Endothelial cell of umbilical vein (primary cell): ENCODE data around the gene TNFRSF1B. TPM values are rescaled to one million over a fixed set of nuclear protein-coding genes. Genes with fewer than 3 reads are reported as not detected.

Source experiments
- BruUV-seq: library from RNA; stranded (reverse); fragments of 400-500 nt; replicated peaks from 2 replicates; lab custom pipeline; 2021; lab: Mats Ljungman, UMichigan
- CTCF ChIA-PET: fragments of 300-600, 350-600 bp; sonication (Branson Sonifier 250); formaldehyde crosslinking; loops from one replicate; lab custom pipeline; 2021; ENCODE audit warnings: antibody characterized with exemption, inconsistent platforms; lab: Charles Lee
- POLR2A ChIA-PET: fragments of 300-600, 350-600 bp; sonication (Branson Sonifier 250); formaldehyde crosslinking; loops from one replicate; lab custom pipeline; 2021; ENCODE audit warnings: antibody characterized with exemption, inconsistent platforms; lab: Charles Lee
- DNase-seq: peaks from one replicate; pipeline ENCODE4 v3.0.0-alpha.2; 2011; ENCODE audit warnings: low read depth, low spot score
- FAIRE-seq: peaks from 2 replicates; lab custom pipeline; 2011; peaks lifted over from hg19 to GRCh38; lab: Jason Lieb, UNC
- H2AFZ ChIP-seq: 2 replicates; pipeline ENCODE4 v1.6.0; 2012; ENCODE audit warnings: low read depth, low read length, control low read depth, inconsistent platforms
- H3K27ac ChIP-seq: 2 replicates; pipeline ENCODE4 v1.5.1; 2011; ENCODE audit warnings: low read depth, mild to moderate bottlenecking, control low read depth, low read length, moderate library complexity; ENCODE audit not compliant: insufficient read depth
- H3K27me3 ChIP-seq, 2 experiments: 2 replicates each; pipeline versions ENCODE4 v1.6.0 to v1.6.1; 2011; ENCODE audit warnings: low read length in 2 of 2, mixed read lengths in 1 of 2; ENCODE audit not compliant: control insufficient read depth in 2 of 2, insufficient read depth in 2 of 2
- H3K36me3 ChIP-seq, 2 experiments: 2 replicates in 1 of 2; 3 replicates in 1 of 2; pipeline ENCODE4 v1.5.1; 2011; ENCODE audit warnings: low read length in 2 of 2, mild to moderate bottlenecking in 1 of 2, moderate library complexity in 1 of 2; ENCODE audit not compliant: control insufficient read depth in 2 of 2, insufficient read depth in 2 of 2; ENCODE audit errors: extremely low read depth in 1 of 2
- H3K4me1 ChIP-seq: 3 replicates; pipeline ENCODE4 v1.5.1; 2011; ENCODE audit warnings: mild to moderate bottlenecking, low read length; ENCODE audit not compliant: control insufficient read depth, insufficient read depth; ENCODE audit errors: extremely low read depth
- H3K4me2 ChIP-seq: 2 replicates; pipeline ENCODE4 v1.6.1; 2011; ENCODE audit warnings: low read length, control low read depth, mixed read lengths; ENCODE audit not compliant: insufficient read depth
- H3K4me3 ChIP-seq, 3 experiments: fragments of 200-600 bp in 1 of 3; sonication (generic), shearing (Covaris generic) in 1 of 3; replicated peaks in 1 of 3; 2 replicates each; pipeline ENCODE4 v1.5.1; 2011 to 2016; ENCODE audit warnings: control low read depth in 3 of 3, low read length in 3 of 3, mild to moderate bottlenecking in 2 of 3, inconsistent platforms in 1 of 3, low read depth in 1 of 3, moderate library complexity in 1 of 3; ENCODE audit not compliant: insufficient read depth in 1 of 3
- H3K79me2 ChIP-seq: 2 replicates; pipeline ENCODE4 v1.6.0; 2012; ENCODE audit warnings: low read length, inconsistent platforms; ENCODE audit not compliant: control insufficient read depth, insufficient read depth
- H3K9ac ChIP-seq: replicated peaks from 2 replicates; pipeline ENCODE3; 2011; ENCODE audit warnings: low read length, control low read depth; ENCODE audit not compliant: insufficient read depth; ENCODE audit errors: extremely low read depth
- H3K9me1 ChIP-seq: replicated peaks from 3 replicates; pipeline ENCODE4 v1.6.0; 2011; ENCODE audit warnings: mild to moderate bottlenecking, low read length; ENCODE audit not compliant: control insufficient read depth, insufficient read depth; ENCODE audit errors: extremely low read depth
- H3K9me3 ChIP-seq: replicated peaks from 2 replicates; pipeline ENCODE4 v1.5.1; 2012; ENCODE audit warnings: low read length, inconsistent platforms; ENCODE audit not compliant: control insufficient read depth, insufficient read depth
- H4K20me1 ChIP-seq: replicated peaks from 2 replicates; pipeline ENCODE3; 2011; ENCODE audit warnings: mild to moderate bottlenecking, low read length; ENCODE audit not compliant: control insufficient read depth, insufficient read depth; ENCODE audit errors: extremely low read depth
- EZH2 ChIP-seq: IDR thresholded peaks from 2 replicates; pipeline ENCODE4 v1.6.1; 2012; ENCODE audit warnings: borderline replicate concordance, low read depth, mild to moderate bottlenecking, moderate library complexity, low read length, inconsistent platforms; ENCODE audit not compliant: severe bottlenecking
- FOS ChIP-seq: IDR thresholded peaks from 2 replicates; pipeline ENCODE4 v1.6.1; 2011; ENCODE audit warnings: mild to moderate bottlenecking, low read length, moderate library complexity, borderline replicate concordance; ENCODE audit not compliant: insufficient read depth
- GATA2 ChIP-seq: IDR thresholded peaks from 2 replicates; pipeline ENCODE4 v1.7.0; 2011; ENCODE audit warnings: low read depth, mild to moderate bottlenecking, moderate library complexity, mixed read lengths, low read length; ENCODE audit not compliant: insufficient read length, insufficient read depth
- JUN ChIP-seq: IDR thresholded peaks from 2 replicates; pipeline ENCODE4 v1.6.1; 2011; ENCODE audit warnings: borderline replicate concordance, low read depth; ENCODE audit not compliant: insufficient read length, insufficient read depth
- POLR2A ChIP-seq: IDR thresholded peaks from 2 replicates; pipeline ENCODE4 v1.6.1; 2012; ENCODE audit warnings: low read depth, mild to moderate bottlenecking, control low read depth, low read length
- dilution Hi-C: fragments of 300-500 bp; cut with MboI; formaldehyde crosslinking; loops from one replicate; pipeline ENCODE4 v1.15.0; 2019; ENCODE audit warnings: low sequenced_read_pairs; ENCODE audit not compliant: extremely low pct_ligation_motif_present
- intact Hi-C: fragments of 100-400 bp; cut with micrococcal nuclease; formaldehyde crosslinking; loops from one replicate; pipeline ENCODE4 v1.10.0; 2022
- polyA plus RNA-seq, 4 experiments: library from polyadenylated mRNA; depleted of rRNA in 3 of 4; stranded (reverse) in 3 of 4; unstranded in 1 of 4; fragments of >200 nt; gene quantifications; 2 replicates each; pipeline versions ENCODE4 v1.2.1 to v1.2.3, GENCODE V29; 2011 to 2012; ENCODE audit warnings: missing spikeins in 1 of 4
- total RNA-seq: library from RNA; stranded (reverse); gene quantifications from 2 replicates; pipeline ENCODE4 v1.2.3, GENCODE V29; 2021
- TF ChIP-seq, protein P1 (sequence below): IDR thresholded peaks from 2 replicates; pipeline ENCODE4 v1.6.1; 2011; ENCODE audit not compliant: insufficient read depth, insufficient read length
- TF ChIP-seq, protein P2 (sequence below), 2 donors: IDR thresholded peaks; 1 replicate in 1 of 2; 2 replicates in 1 of 2; pipeline ENCODE4 v1.5.1; 2011; ENCODE audit warnings: low read length in 2 of 2, mild to moderate bottlenecking in 2 of 2, moderate library complexity in 2 of 2, control low read depth in 1 of 2, inconsistent platforms in 1 of 2, low read depth in 1 of 2; ENCODE audit not compliant: insufficient read depth in 1 of 2; ENCODE audit errors: extremely low read depth in 1 of 2

The TNFRSF1B gene
- total and polyA plus RNA-seq, 2 donors (not counting 3 experiments of a cell fraction or from before 2014, with no cell fraction given), result 53.6 to 65.9 TPM

DNA sequence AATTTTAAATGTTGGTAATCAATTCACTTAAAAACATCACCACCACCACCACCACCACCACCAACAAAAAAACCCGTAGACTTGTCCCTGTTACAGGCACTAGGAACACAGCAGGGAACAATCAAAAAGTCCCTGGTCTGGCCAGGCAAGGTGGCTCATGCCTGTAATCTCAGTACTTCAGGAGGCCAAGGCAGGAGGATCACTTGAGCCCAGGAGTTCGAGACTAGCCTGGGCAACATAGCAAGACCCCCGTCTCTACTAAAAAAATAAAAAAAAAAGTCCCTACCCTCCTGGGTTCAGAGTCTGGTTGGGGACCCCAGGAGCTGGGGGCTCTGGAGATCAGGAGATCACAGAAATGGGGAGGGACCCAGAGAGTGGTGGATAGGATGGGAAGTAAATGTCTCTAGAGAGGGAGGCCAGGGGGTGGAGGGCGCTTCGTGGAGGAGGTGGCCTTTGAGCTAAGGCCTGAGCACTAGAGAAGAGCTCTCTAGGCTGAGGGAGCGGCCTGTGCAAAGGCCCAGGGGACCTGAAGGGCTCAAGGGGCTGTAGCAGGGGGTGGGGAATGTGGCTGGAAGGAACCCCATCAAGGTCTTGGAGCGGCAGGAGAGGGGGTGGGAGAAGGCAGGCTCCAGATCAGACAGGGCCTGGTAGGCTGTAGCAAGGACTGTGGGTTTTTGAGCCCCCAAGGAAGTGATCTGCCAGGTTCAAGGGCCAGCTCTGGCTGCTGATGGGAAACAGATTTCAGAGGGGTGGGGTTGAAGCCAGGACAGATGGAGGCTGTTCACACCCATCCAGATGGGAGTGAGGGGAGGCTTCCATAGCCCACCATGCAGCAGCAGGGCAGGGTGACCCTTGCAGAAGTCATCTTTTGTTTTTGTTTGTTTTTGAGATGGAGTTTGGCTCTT, 38.2 kb downstream of the TNFRSF1B start:
- TF ChIP-seq, protein P1, sequence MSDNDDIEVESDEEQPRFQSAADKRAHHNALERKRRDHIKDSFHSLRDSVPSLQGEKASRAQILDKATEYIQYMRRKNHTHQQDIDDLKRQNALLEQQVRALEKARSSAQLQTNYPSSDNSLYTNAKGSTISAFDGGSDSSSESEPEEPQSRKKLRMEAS, result no peak
- TF ChIP-seq EZH2 (no peak), FOS (no peak), GATA2 (no peak), JUN (no peak), POLR2A (no peak)
- TF ChIP-seq, protein P2, sequence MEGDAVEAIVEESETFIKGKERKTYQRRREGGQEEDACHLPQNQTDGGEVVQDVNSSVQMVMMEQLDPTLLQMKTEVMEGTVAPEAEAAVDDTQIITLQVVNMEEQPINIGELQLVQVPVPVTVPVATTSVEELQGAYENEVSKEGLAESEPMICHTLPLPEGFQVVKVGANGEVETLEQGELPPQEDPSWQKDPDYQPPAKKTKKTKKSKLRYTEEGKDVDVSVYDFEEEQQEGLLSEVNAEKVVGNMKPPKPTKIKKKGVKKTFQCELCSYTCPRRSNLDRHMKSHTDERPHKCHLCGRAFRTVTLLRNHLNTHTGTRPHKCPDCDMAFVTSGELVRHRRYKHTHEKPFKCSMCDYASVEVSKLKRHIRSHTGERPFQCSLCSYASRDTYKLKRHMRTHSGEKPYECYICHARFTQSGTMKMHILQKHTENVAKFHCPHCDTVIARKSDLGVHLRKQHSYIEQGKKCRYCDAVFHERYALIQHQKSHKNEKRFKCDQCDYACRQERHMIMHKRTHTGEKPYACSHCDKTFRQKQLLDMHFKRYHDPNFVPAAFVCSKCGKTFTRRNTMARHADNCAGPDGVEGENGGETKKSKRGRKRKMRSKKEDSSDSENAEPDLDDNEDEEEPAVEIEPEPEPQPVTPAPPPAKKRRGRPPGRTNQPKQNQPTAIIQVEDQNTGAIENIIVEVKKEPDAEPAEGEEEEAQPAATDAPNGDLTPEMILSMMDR (IDR thresholded peaks at IDR 0.05; ENCODE audit: extremely low read depth in 1 of 2, insufficient read depth in 1 of 2, low read depth in 1 of 2, low read length in 2 of 2), result no peak
- H3K9me3 ChIP-seq, result no peaks in the 10 kb centered on the region
- H3K9ac ChIP-seq, result no peak overlapping the region
- no peak overlapping the region for H3K4me2 ChIP-seq
- H3K27me3 ChIP-seq, result no peaks in the 10 kb centered on the region
- no peak for FAIRE-seq
- no peaks in the 10 kb centered on the region for H4K20me1 ChIP-seq
- no peaks in the 10 kb centered on the region for H3K9me1 ChIP-seq
- intact Hi-C loops, result no loop called here
- POLR2A ChIA-PET, result no interaction called here
- peaks cover 0 to 32% of the 10 kb centered on the region in 2 experiments for H3K36me3 ChIP-seq
- dilution Hi-C loops, result no loop called here
- no peaks in the 10 kb centered on the region for H3K79me2 ChIP-seq
- no peak overlapping the region for H3K27ac ChIP-seq
- no peak for DNase-seq
- CTCF ChIA-PET, result interaction anchor here (17.5 kb wide), 1 partner anchor 82 kb away, joined by 537 read pairs; no protein-coding TSS in a partner anchor
- no TSS peak for BruUV-seq
- no peak overlapping the region for H3K4me3 ChIP-seq
- H2AFZ ChIP-seq, result no peak overlapping the region
- H3K4me1 ChIP-seq, result no peaks in the 10 kb centered on the region
